NCI-H460 (cell line): ENCODE measurements around the gene LIG3. TPM values are rescaled to one million over a fixed set of nuclear protein-coding genes. Genes with fewer than 3 reads are reported as not detected.
"Not testable (repeated sequence)": the region's sequence is repeated elsewhere in the genome, so short reads cannot be mapped to it uniquely, and the experiment has no call there.

Experiments
- DNase-seq: peaks from one replicate; pipeline ENCODE4 v3.0.0-alpha.2; 2016; ENCODE audit warnings: low read depth; ENCODE audit errors: extremely low read depth
- polyA plus RNA-seq: library from polyadenylated mRNA; depleted of rRNA; stranded (reverse); fragments of >200 nt; gene quantifications from 2 replicates; pipeline ENCODE4 v1.2.3, GENCODE V29; 2014; cell fraction: nucleus; rRNA removed
- total RNA-seq: library from RNA; depleted of rRNA; stranded (reverse); fragments of >200 nt; shearing (Covaris generic); gene quantifications from 2 replicates; pipeline ENCODE4 v1.2.3, GENCODE V29; 2014; rRNA removed

The LIG3 gene
- total RNA-seq, result 52.2 and 67.1 TPM in 2 replicates
- 46.1 and 55.9 TPM in 2 replicates for polyA plus RNA-seq

GRCh38 chr17:34980353-34980680 lies at the start of gene LIG3:
Gene LIG3, plus strand, starts transcription at chr17:34980512. Its CDS starts 2,494 bp downstream, at chr17:34983006.
- DNase-seq, result peak; percentile 92

GRCh38 chr17:34950780-34951179 lies 29.5 kb upstream of the LIG3 start:
- DNase-seq, result not testable (repeated sequence)

- DNase-seq, result no peak
These were observed 21.9 kb upstream of the LIG3 start for GRCh38 chr17:34958438-34958837.

- peak; percentile 94 for DNase-seq
These were observed 19.0 kb upstream of the LIG3 start, which contains the start of the genes CCT6B and ZNF830 for GRCh38 chr17:34961093-34961911. Gene CCT6B, minus strand, starts transcription at chr17:34961460. Its CDS starts 67 bp downstream, at chr17:34961393. Gene ZNF830, plus strand, starts transcription at chr17:34961540. Its CDS starts 27 bp downstream, at chr17:34961567.

- no peak for DNase-seq
These were observed 6.1 kb upstream of the LIG3 start for GRCh38 chr17:34974179-34974578.

GRCh38 chr17:34974794-34975785 lies 5.2 kb upstream of the LIG3 start:
- no peak for DNase-seq

- no peak for DNase-seq
These were observed 1.2 kb upstream of the LIG3 start for GRCh38 chr17:34979153-34979552.

- no peak for DNase-seq
These were observed 511 bp upstream of the LIG3 start for GRCh38 chr17:34979650-34980352.

GRCh38 chr17:34980681-34981537 lies 597 bp downstream of the LIG3 start:
- peak; percentile 69 for DNase-seq

- no peak for DNase-seq
These were observed 1.4 kb downstream of the LIG3 start for GRCh38 chr17:34981538-34982241.

- no peak for DNase-seq
These were observed 6.9 kb downstream of the LIG3 start for GRCh38 chr17:34987232-34987631.

GRCh38 chr17:34988644-34989043 lies 8.3 kb downstream of the LIG3 start:
- DNase-seq, result no peak

GRCh38 chr17:34989473-34989872 lies 9.2 kb downstream of the LIG3 start:
- no peak for DNase-seq

- DNase-seq, result no peak
These were observed 10.6 kb downstream of the LIG3 start for GRCh38 chr17:34990921-34991365.

- DNase-seq, result no peak
These were observed 11.3 kb downstream of the LIG3 start for GRCh38 chr17:34991606-34992005.

GRCh38 chr17:34993031-34993430 lies 12.7 kb downstream of the LIG3 start:
- DNase-seq, result no peak

GRCh38 chr17:34996422-34997285 lies 16.3 kb downstream of the LIG3 start:
- DNase-seq, result no peak

GRCh38 chr17:34997355-34997862 lies 17.1 kb downstream of the LIG3 start:
- DNase-seq, result no peak
